ENCODE data around the gene CAND2. TPM values are rescaled to one million over a fixed set of nuclear protein-coding genes. Genes with fewer than 3 reads are reported as not detected.

Gene CAND2
- total and polyA plus RNA-seq, 2 experiments from 2014 or later = 4.3 to 5.0 TPM

DNA sequence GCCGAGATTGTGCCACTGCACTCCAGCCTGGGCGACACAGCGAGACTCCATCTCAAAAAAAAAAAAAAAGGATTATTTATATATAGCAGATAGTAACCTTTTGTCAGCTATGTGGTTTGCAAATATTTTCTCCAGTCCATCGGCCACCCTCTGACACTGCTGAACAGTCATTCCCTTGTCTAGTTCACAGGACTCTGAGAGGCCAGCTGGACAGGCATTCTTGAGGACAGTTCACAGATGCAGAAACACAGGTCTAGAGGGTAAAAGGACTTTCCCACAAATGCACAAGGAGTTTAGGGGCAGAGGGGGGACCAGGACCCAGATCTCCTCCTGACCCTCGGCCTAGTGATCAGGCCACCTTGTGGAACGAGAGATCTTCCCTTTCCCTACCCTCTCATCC is 29.9 kb upstream of the CAND2 start:
- no peaks in the 10 kb centered on the region for H3K36me3 ChIP-seq (replicated peaks; ENCODE audit: insufficient read depth, low read depth)
- TF ChIP-seq EZH2 (IDR thresholded peaks at IDR 0.05; ENCODE audit: borderline replicate concordance) (no peak), CTCF (IDR thresholded peaks at IDR 0.05; ENCODE audit: poor library complexity) (no peak), EZH2phosphoT487 (IDR thresholded peaks at IDR 0.05; ENCODE audit: low read depth, severe bottlenecking, unreplicated experiment) (no peak)
- no peaks in the 10 kb centered on the region for H3K27me3 ChIP-seq
- H3K9me2 ChIP-seq (replicated peaks; ENCODE audit: insufficient read depth) = no peaks in the 10 kb centered on the region
- no peak overlapping the region for H3K4me3 ChIP-seq
- H3K4me2 ChIP-seq = no peak overlapping the region
- DNase-seq (ENCODE audit: low spot score) = no peak
- WGBS (ENCODE audit: low lambda C conversion rate, missing lambda C conversion rate) = 91% methylated on average over 6 of the region's 6 CpGs
- no peak overlapping the region for H3K27ac ChIP-seq
- no peaks in the 10 kb centered on the region for H3K9me3 ChIP-seq (ENCODE audit: low read depth)
- no peak overlapping the region for H2AFZ ChIP-seq
- no peaks in the 10 kb centered on the region for H3K79me2 ChIP-seq
- peaks cover 3% of the 10 kb centered on the region for H3K4me1 ChIP-seq (ENCODE audit: insufficient read depth)
- no peaks in the 10 kb centered on the region for H4K20me1 ChIP-seq (ENCODE audit: insufficient read depth, poor library complexity, severe bottlenecking)

DNA sequence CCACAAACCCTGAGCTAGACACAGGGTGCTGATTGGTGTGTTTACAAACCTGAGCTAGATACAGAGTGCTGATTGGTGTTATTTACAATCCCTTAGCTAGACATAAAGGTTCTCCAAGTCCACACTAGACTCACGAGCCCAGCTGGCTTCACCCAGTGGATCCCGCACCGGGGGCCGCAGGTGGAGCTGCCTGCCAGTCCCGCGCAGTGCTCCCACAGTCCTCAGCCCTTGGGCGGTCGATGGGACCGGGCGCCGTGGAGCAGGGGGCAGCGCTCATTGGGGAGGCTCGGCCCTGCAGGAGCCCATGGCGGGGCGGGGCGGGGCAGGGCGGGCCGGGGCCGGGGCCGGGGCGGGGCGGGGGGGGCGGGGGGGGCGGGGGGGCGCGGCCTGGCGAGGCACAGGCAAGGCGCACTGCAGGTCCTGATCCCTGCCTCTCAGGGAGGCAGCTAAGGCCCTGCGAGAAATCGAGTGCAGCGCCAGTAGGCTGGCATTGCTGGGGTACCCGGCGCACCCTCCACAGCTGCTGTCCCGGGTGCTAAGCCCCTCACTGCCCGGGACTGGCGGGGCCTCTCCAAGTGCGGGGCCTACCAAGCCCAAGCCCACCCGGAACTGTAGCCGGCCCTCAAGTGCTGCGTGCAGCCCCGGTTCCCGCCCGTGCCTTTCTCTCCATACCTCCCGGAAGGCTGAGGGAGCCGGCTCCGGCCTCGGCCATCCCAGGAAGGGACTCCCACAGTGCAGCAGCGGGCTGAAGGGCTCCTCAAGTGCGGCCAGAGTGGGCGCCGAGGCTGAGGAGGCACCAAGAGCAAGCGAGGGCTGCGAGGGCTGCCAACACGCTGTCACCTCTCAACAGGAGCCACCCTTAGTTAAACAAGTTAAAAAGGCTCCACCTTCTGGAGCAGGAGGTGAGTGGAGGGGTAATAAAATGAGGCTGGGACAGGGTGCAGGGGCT is 27.6 kb upstream of the CAND2 start:
- H3K27ac ChIP-seq = no peak overlapping the region
- H3K4me2 ChIP-seq = no peak overlapping the region
- TF ChIP-seq EZH2phosphoT487 (IDR thresholded peaks at IDR 0.05; ENCODE audit: low read depth, severe bottlenecking, unreplicated experiment) (no peak), CTCF (IDR thresholded peaks at IDR 0.05; ENCODE audit: poor library complexity) (no peak), EZH2 (IDR thresholded peaks at IDR 0.05; ENCODE audit: borderline replicate concordance) (no peak)
- H3K4me1 ChIP-seq (ENCODE audit: insufficient read depth) = no peaks in the 10 kb centered on the region
- H4K20me1 ChIP-seq (ENCODE audit: insufficient read depth, poor library complexity, severe bottlenecking) = no peaks in the 10 kb centered on the region
- H3K9me2 ChIP-seq (replicated peaks; ENCODE audit: insufficient read depth) = no peaks in the 10 kb centered on the region
- no peak overlapping the region for H2AFZ ChIP-seq
- no peaks in the 10 kb centered on the region for H3K36me3 ChIP-seq (replicated peaks; ENCODE audit: insufficient read depth, low read depth)
- WGBS (ENCODE audit: low lambda C conversion rate, missing lambda C conversion rate) = 75% methylated on average over 31 of the region's 54 CpGs
- no peak overlapping the region for H3K4me3 ChIP-seq
- no peaks in the 10 kb centered on the region for H3K27me3 ChIP-seq
- no peaks in the 10 kb centered on the region for H3K9me3 ChIP-seq (ENCODE audit: low read depth)
- no peaks in the 10 kb centered on the region for H3K79me2 ChIP-seq
- DNase-seq (ENCODE audit: low spot score) = no peak

DNA sequence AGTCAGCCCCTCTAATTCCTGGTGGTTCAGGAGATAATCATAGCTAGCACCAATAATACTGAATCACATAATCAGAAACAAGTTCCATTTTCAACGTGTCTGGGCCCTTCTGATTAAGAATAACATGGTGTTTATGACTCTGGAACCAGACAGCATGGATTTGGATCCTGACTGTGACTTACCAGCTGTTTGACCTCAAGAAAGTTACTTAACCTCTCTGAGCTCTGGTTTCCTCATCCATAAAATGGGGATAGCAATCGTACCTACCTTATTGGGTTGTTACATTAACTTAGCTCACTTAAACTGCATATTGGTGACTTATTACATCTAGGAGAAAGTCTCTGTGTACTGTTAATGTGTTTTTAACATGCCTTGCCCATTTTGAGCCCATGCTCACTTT is 26.7 kb upstream of the CAND2 start:
- Histone ChIP-seq H3K4me3 (no peak overlapping the region), H3K79me2 (no peaks in the 10 kb centered on the region), H4K20me1 (ENCODE audit: insufficient read depth, poor library complexity, severe bottlenecking) (no peaks in the 10 kb centered on the region), H3K9me2 (replicated peaks; ENCODE audit: insufficient read depth) (no peaks in the 10 kb centered on the region), H3K36me3 (replicated peaks; ENCODE audit: insufficient read depth, low read depth) (no peaks in the 10 kb centered on the region), H3K27me3 (no peaks in the 10 kb centered on the region), H3K27ac (no peak overlapping the region), H3K4me2 (no peak overlapping the region), H2AFZ (no peak overlapping the region), H3K9me3 (ENCODE audit: low read depth) (no peaks in the 10 kb centered on the region), H3K4me1 (ENCODE audit: insufficient read depth) (no peaks in the 10 kb centered on the region)
- no peak for DNase-seq (ENCODE audit: low spot score)
- 89% methylated on average over 2 of the region's 2 CpGs for WGBS (ENCODE audit: low lambda C conversion rate, missing lambda C conversion rate)
- TF ChIP-seq EZH2 (IDR thresholded peaks at IDR 0.05; ENCODE audit: borderline replicate concordance) (no peak), EZH2phosphoT487 (IDR thresholded peaks at IDR 0.05; ENCODE audit: low read depth, severe bottlenecking, unreplicated experiment) (no peak), CTCF (IDR thresholded peaks at IDR 0.05; ENCODE audit: poor library complexity) (no peak)

Measured in hepatocyte (in vitro differentiated cells).